AG08395 (cell line): ENCODE measurements around the gene CCNL1.

Source experiments
- DNase-seq: peaks from one replicate; pipeline ENCODE4 v3.0.0; 2012; ENCODE audit warnings: mixed read lengths, low spot score

Gene CCNL1

DNA sequence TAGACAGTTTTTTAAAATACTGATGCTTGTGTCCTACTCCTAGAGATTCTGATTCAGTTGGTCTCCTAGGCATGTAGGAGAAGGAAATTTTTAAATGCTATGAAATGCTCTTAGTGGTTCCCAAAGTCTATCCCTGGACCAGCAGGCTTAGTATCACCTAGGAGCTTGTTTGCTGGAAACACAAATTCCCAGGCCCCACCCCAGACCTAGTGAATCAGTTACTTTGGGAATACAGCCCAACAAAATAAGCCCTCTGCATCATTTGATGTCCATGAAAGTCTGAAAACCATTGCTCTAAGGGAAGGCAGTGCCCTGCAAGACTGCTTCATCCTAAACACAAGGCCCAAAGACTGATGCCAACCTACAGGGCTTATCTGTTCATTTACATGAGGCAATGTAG, 36.3 kb downstream of the CCNL1 start:
- no peak for DNase-seq

DNA sequence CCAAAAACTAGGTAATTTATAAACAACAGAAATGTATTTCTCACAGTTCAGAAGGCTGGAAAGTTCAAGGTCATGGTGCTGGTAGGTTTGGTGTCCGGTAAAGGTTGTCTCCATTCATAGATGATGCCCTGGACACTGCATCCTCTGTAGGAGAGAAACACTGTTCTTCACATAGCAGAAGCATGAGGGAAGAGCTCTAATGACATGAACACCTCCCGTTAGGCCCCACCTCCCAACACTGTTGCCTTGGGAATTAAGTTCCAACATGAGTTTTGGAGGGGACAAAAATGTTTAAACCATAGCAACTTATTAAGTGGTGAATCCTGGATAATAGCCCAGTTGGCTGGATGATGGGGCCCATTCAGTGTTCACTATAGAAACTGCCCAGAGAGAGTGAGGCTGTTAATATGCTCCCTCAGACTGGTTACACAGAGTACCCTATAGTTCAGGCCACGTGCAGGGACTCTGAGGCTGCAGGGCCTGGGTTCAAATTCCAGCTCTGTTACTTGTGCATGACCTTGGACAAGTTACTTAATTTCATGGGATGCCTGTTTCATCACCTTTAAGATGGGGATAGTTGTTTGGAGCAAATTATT, 37.0 kb downstream of the CCNL1 start:
- DNase-seq = no peak

DNA sequence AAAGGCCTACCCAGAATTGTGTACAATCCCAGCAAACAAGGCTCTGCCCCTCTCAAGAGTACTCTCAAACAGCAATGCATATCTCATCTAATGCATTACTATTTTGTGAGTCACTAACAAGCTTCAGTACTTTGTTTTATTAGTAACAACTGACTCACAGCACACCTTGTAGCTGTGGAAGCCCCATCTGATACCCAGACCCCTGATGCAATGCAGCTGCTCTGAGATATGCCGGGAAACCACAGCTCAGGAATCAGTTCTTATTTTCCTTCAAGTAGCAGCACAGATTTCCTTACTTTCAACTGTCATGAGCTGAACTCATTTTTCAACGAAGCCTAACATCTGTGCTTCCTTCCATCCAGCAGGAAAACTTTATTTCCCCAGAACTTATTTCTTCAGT, 37.8 kb downstream of the CCNL1 start:
- DNase-seq = peak; percentile 53

DNA sequence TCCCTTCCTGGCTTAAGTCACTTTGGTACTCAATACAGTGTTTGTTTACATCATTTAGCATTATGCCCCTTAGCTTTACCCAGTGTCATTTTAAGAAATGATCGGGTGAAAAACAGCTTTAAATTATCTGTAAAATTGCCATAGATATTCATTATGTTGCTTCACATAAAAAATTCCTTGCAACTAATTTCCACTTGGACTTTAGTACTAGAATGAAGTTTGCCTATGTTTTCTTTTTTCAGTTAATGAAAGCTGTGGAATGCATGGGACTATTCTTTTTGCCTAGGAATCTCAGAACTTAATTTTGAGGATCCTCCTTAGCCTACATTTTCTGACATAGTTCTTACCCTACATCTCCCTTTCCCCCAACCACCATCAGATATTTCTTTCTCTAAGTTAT, 38.4 kb downstream of the CCNL1 start:
- no peak for DNase-seq

DNA sequence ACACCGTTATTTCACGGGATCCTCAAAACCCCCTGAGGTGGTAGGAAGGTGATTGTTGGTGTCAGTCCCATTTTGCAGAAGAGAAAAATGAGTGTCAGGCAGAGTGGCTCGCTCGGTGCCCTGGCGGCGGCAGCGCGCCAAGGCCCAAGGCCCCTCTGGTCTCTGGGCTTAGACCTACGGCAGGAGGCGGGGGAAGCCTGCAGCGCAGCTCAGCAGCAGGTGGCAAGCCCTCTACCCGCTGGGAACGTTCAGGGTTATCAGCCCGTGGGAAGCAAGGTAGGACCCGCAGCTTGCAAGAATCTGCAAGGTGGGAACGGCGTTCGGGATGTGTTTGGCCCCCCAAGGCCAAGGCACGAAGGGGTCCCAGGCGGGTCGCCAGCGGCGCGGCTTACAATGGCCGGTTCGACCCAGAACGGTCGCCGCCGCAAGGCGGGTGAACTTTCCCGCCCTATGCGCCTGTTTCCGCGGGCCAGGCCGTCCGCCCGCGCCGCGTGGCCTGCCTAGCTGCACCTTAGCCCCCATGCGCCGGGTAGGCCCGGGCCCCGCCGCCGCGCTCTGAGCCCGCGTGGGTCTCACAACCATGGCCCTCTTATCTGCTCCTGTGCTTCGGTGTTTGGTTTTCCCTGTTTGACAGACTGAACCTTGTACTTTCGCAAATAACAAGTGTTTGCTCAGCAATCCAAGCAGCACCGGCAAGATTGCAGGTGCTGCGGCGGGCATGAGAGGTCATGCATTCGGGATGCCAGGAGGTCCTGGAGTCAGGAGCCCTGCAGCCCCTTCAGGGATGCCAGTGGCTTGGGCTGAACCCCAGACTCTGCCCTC, 39.7 kb downstream of the CCNL1 start:
- DNase-seq = no peak

DNA sequence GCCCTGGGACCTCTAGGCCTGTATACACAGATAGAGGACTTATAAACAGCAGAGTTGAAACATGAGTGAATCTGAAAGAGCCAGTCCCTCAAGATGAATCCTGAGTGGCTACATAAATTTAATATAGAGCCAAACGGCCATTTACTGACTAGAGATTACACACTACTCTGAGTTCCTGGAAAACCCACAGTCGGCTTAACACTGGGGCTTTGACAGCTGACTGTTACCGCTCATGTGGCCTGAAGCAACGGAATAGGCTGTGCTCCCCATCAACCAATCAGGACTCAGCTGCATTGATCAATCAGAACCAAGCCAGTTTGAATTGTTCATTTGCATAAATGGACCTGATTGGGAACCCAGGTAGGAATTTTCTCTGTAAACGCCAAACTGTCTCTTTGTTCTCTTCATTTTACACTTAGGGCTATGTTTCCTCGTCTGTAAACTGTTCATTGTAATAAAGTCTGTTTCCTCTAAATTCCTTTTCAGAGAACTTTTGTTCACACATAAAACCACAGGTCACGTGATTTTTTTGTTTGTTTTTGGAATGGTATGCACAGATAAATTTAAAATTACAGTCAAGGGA, 40.5 kb downstream of the CCNL1 start:
- DNase-seq = no peak

DNA sequence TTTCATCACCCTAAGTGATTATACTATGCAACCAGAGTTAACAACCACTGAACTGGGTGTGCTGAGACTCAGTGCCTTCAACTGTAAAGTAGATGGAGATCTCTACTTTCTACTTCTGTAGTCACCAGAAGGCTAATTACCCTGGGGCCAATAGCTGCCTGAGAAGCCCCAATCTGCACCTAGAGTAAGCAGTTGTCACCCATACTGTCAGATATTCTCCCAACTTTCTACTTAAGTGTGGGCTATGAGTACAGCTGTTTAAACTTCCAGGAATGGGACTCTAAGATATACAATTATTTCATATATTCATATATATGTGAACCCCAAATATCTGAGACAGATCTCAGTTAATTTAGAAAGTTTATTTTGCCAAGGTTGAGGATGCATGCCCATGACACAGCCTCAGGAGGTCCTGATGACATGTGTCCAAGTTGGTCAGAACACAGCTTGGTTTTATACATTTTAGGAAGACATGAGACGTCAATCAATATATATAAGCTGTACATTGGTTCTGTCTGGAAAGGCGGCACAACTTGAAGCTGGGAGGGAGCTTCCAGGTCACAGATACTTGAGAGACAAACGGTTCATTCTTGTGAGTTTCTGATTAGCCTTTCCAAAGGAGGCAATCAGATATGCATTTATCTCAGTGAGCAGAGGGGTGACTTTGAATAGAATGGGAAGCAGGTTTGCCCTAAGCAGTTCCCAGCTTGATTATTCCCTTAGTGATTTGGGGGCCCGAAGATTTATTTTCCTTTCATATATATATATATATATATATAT, 41.9 kb downstream of the CCNL1 start:
- no peak for DNase-seq

DNA sequence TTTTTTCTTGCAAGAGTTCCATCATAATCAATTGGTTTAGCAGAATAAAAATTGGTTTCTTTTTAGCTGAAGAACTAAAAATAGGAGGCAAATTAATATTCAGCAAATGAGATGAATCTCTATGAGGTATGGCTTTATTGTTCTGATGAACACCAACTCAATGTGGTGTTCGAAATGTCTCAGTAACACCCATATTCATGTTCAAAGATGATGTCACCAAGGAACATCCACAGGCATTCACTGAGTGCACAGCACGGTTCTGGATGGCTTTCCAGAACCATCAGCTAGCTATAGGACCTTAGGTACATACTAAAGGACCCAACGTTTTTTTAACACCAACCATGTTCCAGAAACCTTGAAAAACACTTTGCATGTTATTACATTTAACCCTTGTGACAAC, 42.7 kb downstream of the CCNL1 start:
- no peak for DNase-seq

DNA sequence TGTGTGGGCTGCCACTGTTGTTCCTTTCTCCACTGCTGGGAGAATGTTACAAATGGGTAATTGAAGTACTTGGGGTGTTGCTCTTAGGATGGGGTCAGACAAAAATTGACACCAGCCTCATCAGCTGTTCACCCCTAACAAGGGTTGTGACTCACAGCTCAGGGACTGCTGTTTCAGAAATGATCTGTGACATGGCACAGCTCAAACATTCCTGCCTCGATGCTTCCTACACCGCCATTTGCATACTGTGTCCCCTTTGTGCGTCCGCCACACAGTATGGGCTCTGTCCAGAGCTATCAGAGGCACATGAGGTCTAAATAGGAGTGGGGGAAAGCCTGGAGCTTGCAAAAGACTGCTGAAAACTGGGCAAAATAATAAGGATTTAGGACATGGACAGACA, 43.9 kb downstream of the CCNL1 start:
- no peak for DNase-seq

DNA sequence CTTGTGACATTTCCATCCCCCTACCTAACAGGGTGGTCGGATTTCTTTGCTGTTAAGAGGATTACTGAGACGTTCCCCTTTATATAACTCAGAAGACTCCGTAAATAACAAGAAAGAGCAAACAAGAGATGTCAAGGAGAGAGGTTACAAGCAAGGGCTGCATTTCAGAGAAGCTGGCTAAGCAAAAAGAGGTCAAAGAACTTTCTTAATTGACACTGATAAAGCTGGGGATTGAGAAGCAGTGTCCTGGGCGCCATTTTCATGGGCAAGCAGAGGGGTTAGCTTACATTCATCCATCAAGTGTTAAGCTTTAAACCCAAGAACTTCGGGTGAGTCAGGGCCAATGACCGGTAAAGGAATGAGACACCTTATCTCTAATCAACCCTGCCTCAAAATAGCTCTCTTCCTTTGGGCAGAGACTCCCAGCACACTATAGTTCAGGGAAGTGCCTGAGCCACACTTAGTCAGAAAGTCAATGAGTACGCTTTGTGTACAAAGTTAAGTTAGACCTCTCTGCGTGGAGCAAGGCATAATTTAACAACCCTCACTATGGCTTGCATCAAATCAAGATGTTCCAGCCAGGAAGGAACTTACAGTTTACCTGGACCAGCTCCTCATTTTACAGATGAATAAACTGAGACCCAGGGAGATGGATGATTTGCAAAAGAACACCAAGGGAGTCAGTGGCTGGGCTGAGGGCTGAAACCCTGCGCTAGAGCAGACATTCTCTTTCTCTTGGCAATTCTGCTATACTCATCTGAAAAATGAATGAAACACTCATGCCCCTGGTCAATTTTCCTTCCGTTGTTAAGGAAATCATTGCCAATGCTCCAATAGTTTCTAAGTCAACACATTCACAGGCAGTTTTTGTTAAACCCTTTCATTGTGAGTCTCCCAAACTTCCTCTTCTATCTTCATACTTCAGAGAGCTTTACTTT, 44.6 kb downstream of the CCNL1 start:
- no peak for DNase-seq

DNA sequence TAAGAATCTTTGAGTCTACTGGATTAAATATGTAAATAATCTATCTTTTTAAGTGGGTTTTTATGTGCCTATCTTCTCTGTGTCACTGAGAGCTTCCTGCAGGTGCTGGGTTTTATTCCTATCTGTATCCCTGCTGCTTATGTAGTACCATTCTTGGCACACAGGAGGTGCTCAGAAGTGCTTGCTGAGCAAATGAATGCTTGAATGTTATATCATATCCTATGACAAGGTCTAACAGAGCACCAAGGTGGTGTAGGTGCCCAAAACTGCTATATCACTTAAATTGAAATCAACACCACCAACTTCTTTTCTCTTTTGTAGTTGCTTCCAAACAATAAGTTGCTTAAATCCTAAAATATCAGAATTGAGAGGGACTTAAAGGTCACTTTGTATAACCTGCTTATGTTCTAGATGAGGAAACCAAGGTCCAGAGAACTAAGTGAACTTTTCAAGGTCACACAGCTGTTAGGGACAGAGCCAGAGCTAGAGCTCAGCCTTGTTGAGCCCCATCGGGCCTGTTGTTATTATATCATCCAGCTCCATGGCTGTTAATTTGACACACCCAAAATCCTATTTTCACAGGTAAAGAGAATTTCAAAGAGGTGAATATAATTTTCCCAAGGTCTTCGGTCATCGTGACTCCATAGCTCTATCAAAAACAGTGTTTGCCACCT, 46.0 kb downstream of the CCNL1 start:
- no peak for DNase-seq

DNA sequence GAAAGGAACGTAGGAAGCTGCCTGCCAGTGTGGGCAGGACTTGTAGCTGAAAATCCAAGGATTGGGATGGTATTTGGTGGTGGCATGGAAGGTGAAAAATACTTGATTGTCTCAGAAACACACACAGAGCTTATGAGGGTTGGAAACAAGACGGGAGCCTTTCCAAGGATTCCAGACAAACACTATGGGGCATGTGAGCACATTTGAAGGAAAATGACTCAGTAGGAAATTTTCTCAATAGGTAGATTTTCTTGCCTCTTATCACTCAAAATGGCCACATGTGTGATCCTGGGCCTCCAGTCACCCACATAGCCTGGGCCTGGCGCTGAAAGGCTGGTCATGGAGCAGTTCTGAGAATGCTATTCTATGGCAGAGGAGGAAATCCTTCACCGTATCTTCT, 47.4 kb downstream of the CCNL1 start:
- DNase-seq = no peak

DNA sequence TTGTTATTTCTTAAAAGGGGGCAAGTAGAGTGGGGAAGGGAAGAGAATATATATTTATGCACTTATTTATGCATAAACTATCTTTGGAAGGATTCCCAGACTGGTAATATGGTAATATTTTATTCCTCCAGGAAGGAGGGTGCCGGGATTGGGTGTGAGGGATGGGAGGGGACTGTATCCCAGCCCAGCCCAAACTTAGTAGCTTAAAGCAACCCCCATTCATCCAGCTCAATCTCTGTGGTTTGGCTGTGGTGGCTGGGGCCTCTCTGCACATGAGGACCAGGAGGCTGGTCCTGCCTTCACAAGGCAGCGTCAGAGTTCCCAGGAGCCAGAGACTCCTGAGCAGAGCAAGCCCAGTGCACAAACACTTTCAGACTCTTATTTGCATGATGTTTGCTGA, 48.4 kb downstream of the CCNL1 start:
- DNase-seq = no peak

DNA sequence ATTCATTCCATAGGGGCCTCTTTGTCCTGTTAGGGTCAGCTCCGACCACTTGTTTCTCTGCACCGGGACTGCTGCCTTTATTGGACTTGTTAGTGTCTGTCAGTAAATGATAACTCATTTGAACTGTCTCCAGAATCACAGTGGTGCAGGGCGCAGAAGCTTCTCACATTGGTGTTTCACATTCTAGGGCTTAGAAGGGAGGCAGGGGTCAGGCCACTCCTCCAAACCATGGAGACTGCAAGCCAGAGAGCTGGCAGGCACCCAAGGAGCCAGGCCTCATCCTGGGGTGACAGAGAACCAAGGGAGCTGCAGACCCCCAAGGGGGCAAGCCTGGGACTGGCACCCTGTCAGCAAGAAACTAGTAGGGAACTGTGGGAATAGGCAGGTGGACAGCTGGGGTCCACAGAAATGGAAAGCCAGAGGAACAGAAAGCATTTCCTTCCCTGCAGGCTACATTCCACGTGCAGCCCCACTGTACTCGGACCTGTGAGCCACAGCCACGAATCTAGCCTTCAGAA, 49.1 kb downstream of the CCNL1 start:
- no peak for DNase-seq

DNA sequence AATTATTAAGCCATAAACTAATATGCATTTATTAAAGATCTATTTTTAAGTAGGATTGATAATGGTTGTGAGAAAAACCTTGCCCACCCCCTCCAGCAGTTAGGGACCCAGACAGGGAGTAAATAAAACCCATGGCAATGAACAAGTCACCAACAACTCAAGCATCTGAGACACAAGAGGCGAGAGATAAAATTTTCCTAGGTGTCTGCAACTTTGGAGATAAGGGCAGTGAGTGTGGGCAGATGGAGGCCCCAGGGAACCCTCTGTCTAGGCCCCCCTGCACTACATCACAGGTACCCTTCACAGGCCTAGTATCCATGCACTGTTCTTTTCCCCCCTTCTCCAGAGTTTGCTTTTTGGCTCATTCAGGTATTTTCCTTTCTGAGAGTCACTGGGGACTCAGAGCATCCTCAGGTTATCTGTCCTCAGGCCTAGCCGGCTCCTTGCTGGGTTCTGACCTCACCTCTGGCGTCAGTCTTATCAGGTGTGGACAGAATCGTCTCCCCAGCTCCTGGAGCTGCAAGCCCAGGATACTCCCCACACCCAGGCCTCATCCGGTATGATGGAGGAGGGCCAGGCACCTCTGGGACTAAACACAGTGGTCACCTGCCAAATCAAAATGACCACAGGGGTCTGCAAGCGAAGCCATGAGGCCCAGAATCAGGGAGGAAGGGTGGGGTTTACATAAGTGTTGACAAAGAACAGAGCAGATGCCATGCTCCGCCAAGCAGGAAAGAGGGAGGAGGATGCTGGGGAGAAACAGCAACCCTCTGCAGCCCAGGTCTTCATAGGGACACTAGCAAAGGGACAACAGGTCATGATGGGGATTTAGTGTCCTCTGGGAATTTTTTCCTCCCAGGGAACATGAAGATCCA, 50.4 kb downstream of the CCNL1 start:
- DNase-seq = no peak

DNA sequence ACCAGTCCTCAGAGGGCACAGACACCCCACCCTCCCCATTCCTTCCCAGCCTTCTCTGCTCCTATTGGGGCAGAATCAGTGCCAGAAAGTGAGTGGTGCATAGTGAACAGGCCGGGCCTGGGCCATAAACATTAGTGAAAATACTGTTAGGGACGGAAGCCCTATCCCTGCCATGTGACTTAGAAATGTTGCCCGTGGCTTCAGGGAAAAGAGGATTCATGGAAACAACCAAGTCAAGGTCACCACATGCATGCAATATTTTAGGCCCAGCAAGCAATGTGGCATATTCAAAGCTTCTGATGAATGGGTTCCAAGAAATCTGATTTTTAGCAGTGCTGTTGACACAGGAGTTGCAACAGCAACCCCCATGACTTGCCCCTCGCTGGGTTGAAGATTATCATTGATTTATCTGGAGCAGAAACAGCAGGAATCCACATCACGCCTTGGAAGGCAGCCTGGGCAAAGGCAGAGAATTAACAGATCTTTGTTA, 52.3 kb downstream of the CCNL1 start:
- no peak for DNase-seq

DNA sequence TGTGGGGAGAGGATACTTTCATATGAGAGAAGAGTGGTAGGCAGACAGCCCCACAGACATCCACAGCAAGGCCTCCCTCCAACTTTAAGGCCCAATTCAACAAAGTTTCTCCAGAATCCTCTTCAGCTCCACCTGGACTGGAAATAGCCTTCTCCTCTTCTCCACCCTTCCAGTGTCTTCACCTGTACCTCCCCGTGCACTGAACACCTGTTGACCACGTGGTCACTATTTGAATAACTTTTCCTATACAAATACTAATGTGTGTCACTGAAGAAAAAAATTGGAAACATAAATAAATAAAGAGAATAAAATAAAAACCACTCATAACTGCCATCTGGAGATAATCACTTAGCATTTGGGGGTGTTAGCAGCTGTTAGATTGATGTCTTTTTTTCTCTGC, 52.9 kb downstream of the CCNL1 start:
- no peak for DNase-seq

DNA sequence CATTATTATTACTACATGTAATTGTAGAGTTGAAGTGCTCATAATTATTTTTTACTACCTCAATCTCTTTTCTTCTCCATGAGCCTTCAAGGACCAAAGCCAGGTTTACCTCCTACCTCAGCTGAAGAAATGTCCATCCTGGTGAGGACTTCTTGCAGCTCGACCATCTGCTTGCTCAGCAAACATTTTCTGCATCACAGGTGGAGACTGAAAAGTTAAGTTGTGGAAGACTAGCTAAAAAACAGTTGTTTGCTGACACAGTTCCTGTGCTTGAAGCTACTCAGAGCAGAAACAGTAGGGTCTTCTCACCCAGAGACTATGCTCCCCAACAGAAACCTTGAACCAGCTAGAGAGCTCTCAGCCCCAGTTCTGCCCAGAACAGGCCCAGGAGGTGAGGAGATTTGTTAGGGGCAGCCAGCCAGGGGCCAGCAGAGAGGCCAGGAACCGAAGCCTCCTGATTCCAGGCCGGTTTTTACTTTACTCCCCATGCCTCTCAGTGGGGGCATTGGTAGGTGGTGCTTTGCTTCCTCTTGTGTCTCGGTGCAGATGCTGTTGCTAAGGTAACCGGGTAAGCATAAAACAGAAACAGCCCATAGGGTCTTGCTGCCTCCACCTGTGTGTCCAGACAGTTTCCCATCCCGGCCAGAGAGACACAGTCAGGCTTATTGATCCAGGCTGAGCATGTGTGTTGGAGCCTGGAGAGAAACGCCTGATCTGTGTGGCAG, 54.9 kb downstream of the CCNL1 start:
- no peak for DNase-seq

DNA sequence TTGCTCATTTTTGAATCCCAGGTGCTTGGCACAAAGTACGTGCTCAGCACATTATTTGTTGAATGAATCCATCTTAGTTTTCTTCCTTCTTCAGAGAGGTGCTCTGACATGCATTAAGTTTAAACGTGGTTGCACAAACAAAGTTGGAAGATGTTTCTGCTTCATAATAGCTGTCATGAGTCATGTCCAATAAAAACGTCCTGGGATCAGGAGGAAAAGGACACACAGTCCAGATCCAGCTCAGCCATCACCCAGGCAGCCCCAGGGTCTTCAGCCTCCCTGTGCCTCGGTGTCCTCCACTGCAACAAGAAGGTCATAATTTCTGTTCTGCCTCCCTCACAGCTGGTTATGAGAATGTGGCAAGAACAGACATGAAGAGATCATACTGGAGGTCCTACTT, 55.4 kb downstream of the CCNL1 start:
- peak; percentile 47 for DNase-seq
